Right atrium auricular region (tissue), 2 donors: ENCODE data around the gene RRP15. TPM values are rescaled to one million over a fixed set of nuclear protein-coding genes. Genes with fewer than 3 reads are reported as not detected.

Experiments used
- DNase-seq: peaks from one replicate; pipeline ENCODE4 v3.0.0-alpha.2; 2019; ENCODE audit warnings: low spot score
- H3K27ac ChIP-seq, 2 donors: fragments of 200-600 bp; sonication (generic); 1 replicate in 1 of 2; 2 replicates in 1 of 2; pipeline ENCODE4 v1.5.1; 2016 to 2019
- H3K27me3 ChIP-seq, 2 donors: fragments of 200-600 bp; sonication (generic); one replicate each; pipeline versions ENCODE4 v1.5.1 to v1.6.0; 2017 to 2019
- H3K36me3 ChIP-seq: fragments of 200-600 bp; sonication (generic); one replicate; pipeline ENCODE4 v1.5.1; 2016
- H3K4me1 ChIP-seq, 2 donors: fragments of 200-600 bp; sonication (generic); one replicate each; pipeline versions ENCODE4 v1.5.1 to v1.6.0; 2017 to 2019
- H3K4me3 ChIP-seq, 2 donors: fragments of 200-600 bp; sonication (generic); 1 replicate in 1 of 2; 2 replicates in 1 of 2; pipeline ENCODE4 v1.5.1; 2017 to 2019; ENCODE audit warnings: mild to moderate bottlenecking in 1 of 2, moderate library complexity in 1 of 2
- H3K9me3 ChIP-seq, 2 donors: fragments of 200-600 bp; sonication (generic); one replicate each; pipeline ENCODE4 v1.5.1; 2019
- total RNA-seq, 2 donors: library from RNA; depleted of rRNA; stranded (reverse); fragments of >200 nt; gene quantifications; one replicate each; pipeline ENCODE4 v1.1.0, GENCODE V29; 2016
- TF ChIP-seq, protein P1 (sequence below), 2 donors: fragments of 200-600 bp; sonication (generic); IDR thresholded peaks; one replicate each; pipeline ENCODE4 v1.5.1; 2019; ENCODE audit warnings: antibody characterized with exemption in 2 of 2

Gene RRP15
- total RNA-seq, 2 donors from 2014 or later = 5.3 to 6.2 TPM

DNA sequence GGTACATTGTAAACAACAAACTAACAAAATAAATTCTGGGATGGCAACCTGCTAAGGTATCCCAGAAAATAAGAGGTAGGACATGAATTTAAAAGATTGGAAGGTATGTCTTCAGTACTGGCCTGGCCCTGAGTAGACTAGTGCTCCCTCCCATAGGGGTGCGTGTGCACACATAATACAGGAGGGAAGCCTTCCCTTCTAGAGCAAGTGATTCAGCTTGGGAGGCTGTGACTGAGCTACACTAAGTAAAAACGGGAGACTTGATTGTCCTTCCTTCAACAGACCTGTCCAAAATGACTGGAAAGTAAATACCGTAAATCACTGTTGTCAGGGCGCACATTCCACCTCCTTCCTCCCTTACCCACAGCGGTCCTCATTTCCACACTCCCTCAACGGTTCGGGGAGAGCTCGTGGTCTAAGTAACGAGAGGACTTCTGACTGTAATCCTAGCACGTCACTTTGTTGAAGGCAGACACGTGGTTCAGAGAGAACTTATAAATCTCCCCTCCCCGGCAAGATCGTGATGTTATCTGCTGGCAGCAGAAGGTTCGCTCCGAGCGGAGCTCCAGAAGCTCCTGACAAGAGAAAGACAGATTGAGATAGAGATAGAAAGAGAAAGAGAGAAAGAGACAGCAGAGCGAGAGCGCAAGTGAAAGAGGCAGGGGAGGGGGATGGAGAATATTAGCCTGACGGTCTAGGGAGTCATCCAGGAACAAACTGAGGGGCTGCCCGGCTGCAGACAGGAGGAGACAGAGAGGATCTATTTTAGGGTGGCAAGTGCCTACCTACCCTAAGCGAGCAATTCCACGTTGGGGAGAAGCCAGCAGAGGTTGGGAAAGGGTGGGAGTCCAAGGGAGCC is 60.0 kb downstream of the RRP15 start, which contains the start of gene TGFB2:
Gene TGFB2, plus strand, starts transcription at position 523 of the 859 bp plus-strand sequence. CDS start 1,366 bp downstream, outside the sequence.
- H3K4me3 ChIP-seq = peak within 1 kb of the TSS; percentile 63 to 71
- H3K9me3 ChIP-seq = no peaks in the 10 kb centered on the region
- DNase-seq = peak; percentile 74
- H3K27me3 ChIP-seq = no peaks in the 10 kb centered on the region
- H3K27ac ChIP-seq = peak within 1 kb of the TSS; percentile 76 to 92
- TF ChIP-seq, protein P1, sequence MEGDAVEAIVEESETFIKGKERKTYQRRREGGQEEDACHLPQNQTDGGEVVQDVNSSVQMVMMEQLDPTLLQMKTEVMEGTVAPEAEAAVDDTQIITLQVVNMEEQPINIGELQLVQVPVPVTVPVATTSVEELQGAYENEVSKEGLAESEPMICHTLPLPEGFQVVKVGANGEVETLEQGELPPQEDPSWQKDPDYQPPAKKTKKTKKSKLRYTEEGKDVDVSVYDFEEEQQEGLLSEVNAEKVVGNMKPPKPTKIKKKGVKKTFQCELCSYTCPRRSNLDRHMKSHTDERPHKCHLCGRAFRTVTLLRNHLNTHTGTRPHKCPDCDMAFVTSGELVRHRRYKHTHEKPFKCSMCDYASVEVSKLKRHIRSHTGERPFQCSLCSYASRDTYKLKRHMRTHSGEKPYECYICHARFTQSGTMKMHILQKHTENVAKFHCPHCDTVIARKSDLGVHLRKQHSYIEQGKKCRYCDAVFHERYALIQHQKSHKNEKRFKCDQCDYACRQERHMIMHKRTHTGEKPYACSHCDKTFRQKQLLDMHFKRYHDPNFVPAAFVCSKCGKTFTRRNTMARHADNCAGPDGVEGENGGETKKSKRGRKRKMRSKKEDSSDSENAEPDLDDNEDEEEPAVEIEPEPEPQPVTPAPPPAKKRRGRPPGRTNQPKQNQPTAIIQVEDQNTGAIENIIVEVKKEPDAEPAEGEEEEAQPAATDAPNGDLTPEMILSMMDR (IDR thresholded peaks at IDR 0.05) = peak in 1 of 2 donors; percentile 22
- H3K36me3 ChIP-seq = no peaks in the 10 kb centered on the region
- H3K4me1 ChIP-seq = peaks cover 0 to 22% of the 10 kb centered on the region in 2 donors

DNA sequence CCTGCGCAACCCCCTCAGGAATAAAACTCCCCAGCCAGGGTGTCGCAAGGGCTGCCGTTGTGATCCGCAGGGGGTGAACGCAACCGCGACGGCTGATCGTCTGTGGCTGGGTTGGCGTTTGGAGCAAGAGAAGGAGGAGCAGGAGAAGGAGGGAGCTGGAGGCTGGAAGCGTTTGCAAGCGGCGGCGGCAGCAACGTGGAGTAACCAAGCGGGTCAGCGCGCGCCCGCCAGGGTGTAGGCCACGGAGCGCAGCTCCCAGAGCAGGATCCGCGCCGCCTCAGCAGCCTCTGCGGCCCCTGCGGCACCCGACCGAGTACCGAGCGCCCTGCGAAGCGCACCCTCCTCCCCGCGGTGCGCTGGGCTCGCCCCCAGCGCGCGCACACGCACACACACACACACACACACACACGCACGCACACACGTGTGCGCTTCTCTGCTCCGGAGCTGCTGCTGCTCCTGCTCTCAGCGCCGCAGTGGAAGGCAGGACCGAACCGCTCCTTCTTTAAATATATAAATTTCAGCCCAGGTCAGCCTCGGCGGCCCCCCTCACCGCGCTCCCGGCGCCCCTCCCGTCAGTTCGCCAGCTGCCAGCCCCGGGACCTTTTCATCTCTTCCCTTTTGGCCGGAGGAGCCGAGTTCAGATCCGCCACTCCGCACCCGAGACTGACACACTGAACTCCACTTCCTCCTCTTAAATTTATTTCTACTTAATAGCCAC is 60.7 kb downstream of the RRP15 start:
- H3K4me3 ChIP-seq = peak overlapping the region; percentile 63 to 71
- H3K9me3 ChIP-seq = no peaks in the 10 kb centered on the region
- peaks cover 0 to 29% of the 10 kb centered on the region in 2 donors for H3K4me1 ChIP-seq
- H3K27ac ChIP-seq = peak overlapping the region; percentile 76 to 92
- H3K27me3 ChIP-seq = no peaks in the 10 kb centered on the region
- H3K36me3 ChIP-seq = no peaks in the 10 kb centered on the region
- TF ChIP-seq, protein P1 (IDR thresholded peaks at IDR 0.05) = peak in 1 of 2 donors; percentile 21
- DNase-seq = peak; percentile 77

DNA sequence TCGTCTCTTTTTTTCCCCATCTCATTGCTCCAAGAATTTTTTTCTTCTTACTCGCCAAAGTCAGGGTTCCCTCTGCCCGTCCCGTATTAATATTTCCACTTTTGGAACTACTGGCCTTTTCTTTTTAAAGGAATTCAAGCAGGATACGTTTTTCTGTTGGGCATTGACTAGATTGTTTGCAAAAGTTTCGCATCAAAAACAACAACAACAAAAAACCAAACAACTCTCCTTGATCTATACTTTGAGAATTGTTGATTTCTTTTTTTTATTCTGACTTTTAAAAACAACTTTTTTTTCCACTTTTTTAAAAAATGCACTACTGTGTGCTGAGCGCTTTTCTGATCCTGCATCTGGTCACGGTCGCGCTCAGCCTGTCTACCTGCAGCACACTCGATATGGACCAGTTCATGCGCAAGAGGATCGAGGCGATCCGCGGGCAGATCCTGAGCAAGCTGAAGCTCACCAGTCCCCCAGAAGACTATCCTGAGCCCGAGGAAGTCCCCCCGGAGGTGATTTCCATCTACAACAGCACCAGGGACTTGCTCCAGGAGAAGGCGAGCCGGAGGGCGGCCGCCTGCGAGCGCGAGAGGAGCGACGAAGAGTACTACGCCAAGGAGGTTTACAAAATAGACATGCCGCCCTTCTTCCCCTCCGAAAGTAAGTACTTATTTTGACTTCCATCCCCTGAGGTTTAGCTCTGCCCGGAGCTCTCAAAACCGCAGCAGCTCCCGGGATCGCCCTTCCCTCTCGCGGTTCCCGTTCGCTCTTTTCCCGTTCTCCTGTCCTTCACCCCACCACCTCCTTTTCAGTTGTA is 61.5 kb downstream of the RRP15 start:
- Histone ChIP-seq H3K4me1 (peaks cover 0 to 36% of the 10 kb centered on the region in 2 donors), H3K36me3 (no peaks in the 10 kb centered on the region), H3K4me3 (peak overlapping the region; percentile 63 to 71), H3K9me3 (no peaks in the 10 kb centered on the region), H3K27me3 (no peaks in the 10 kb centered on the region), H3K27ac (peak overlapping the region; percentile 76 to 92)
- TF ChIP-seq, protein P1 (IDR thresholded peaks at IDR 0.05) = no peak
- no peak for DNase-seq

DNA sequence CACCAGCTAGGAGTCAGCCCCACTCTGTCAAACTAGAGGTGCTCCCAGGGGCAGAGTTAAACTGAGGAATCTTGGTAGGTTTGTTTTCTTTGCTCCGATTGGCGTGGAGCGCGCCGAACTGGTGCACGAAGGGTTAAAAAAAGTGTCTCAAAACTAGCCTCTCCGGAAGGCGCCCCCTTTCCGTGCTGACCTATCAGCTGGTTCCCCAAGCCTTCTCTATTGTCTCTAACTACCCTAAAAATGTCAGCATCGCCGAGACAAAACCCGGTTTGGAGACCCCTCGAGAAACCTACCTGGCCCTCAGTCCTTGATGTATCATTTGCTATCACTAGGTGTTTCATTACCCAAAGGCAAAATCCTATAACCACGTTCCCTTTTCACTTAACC is 62.2 kb downstream of the RRP15 start:
- no peak for DNase-seq

More for the DNA sequence above, 62.2 kb downstream of the RRP15 start:
- TF ChIP-seq, protein P1 (IDR thresholded peaks at IDR 0.05) = no peak
- no peaks in the 10 kb centered on the region for H3K36me3 ChIP-seq
- H3K27ac ChIP-seq = peak overlapping the region; percentile 76 to 92
- H3K4me1 ChIP-seq = peaks cover 0 to 42% of the 10 kb centered on the region in 2 donors
- H3K9me3 ChIP-seq = no peaks in the 10 kb centered on the region
- H3K4me3 ChIP-seq = peak overlapping the region; percentile 63 to 71
- no peaks in the 10 kb centered on the region for H3K27me3 ChIP-seq
